ENCODE data around the gene MRPL32.

The MRPL32 gene

DNA sequence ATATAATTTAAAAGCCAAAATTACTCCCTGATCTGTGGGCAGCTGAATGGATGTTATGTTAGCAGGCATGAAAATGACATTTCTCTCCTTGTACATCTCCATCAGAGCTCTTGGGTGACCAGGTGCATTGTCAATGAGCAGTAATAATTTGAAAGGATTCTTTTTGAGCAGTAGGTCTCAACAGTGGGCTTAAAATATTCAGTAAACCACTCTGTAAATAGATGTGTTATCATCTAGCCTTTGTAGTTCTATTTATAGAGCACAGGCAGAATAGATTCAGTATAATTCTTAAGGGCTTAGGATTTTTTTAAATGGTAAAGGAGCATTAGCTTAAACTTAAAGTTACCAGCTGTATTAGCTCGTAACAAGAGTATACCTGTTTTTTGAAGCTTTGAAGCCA, 52.0 kb downstream of the MRPL32 start:
- TF ChIP-seq FOXP2 (optimal IDR thresholded peaks at IDR 0.05; ENCODE audit: borderline replicate concordance, extremely low read depth, extremely low read length, insufficient read depth), result no peak
- TF ChIP-seq POLR2AphosphoS5 (IDR thresholded peaks at IDR 0.05; ENCODE audit: low read depth, low read length), result no peak
- TF ChIP-seq, protein P1, sequence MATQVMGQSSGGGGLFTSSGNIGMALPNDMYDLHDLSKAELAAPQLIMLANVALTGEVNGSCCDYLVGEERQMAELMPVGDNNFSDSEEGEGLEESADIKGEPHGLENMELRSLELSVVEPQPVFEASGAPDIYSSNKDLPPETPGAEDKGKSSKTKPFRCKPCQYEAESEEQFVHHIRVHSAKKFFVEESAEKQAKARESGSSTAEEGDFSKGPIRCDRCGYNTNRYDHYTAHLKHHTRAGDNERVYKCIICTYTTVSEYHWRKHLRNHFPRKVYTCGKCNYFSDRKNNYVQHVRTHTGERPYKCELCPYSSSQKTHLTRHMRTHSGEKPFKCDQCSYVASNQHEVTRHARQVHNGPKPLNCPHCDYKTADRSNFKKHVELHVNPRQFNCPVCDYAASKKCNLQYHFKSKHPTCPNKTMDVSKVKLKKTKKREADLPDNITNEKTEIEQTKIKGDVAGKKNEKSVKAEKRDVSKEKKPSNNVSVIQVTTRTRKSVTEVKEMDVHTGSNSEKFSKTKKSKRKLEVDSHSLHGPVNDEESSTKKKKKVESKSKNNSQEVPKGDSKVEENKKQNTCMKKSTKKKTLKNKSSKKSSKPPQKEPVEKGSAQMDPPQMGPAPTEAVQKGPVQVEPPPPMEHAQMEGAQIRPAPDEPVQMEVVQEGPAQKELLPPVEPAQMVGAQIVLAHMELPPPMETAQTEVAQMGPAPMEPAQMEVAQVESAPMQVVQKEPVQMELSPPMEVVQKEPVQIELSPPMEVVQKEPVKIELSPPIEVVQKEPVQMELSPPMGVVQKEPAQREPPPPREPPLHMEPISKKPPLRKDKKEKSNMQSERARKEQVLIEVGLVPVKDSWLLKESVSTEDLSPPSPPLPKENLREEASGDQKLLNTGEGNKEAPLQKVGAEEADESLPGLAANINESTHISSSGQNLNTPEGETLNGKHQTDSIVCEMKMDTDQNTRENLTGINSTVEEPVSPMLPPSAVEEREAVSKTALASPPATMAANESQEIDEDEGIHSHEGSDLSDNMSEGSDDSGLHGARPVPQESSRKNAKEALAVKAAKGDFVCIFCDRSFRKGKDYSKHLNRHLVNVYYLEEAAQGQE (IDR thresholded peaks at IDR 0.05; ENCODE audit: insufficient read depth in 1 of 2, low read depth in 2 of 2, low read length in 2 of 2), result no peak
- no peak for TF ChIP-seq TAF1 (IDR thresholded peaks at IDR 0.05; ENCODE audit: borderline replicate concordance, insufficient read depth, low read length)
- TF ChIP-seq SIN3A (IDR thresholded peaks at IDR 0.05; ENCODE audit: borderline replicate concordance, insufficient read depth, low read length), result no peak

DNA sequence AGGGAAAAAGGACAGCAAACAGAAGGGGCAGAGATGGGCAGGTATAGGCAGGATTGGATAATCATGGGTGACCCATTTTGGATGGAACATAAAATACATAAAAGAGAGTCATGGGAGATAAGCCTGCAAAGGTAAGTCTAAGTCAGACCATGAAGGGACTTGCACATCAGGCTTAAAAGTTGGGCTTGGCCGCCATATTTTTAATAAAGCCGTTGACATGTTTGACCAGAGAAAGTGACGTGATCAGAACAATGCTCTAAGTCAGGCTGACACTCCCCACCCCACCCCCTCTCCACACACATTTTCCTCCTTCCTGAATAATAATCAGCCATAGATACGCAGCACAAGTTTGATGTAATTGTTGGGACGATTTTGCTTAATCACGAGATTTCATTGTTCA, 54.0 kb downstream of the MRPL32 start:
- TF ChIP-seq SIN3A (IDR thresholded peaks at IDR 0.05; ENCODE audit: borderline replicate concordance, insufficient read depth, low read length) (no peak), POLR2AphosphoS5 (IDR thresholded peaks at IDR 0.05; ENCODE audit: low read depth, low read length) (no peak), FOXP2 (optimal IDR thresholded peaks at IDR 0.05; ENCODE audit: borderline replicate concordance, extremely low read depth, extremely low read length, insufficient read depth) (no peak), TAF1 (IDR thresholded peaks at IDR 0.05; ENCODE audit: borderline replicate concordance, insufficient read depth, low read length) (no peak)
- TF ChIP-seq, protein P1 (IDR thresholded peaks at IDR 0.05; ENCODE audit: insufficient read depth in 1 of 2, low read depth in 2 of 2, low read length in 2 of 2), result no peak

DNA sequence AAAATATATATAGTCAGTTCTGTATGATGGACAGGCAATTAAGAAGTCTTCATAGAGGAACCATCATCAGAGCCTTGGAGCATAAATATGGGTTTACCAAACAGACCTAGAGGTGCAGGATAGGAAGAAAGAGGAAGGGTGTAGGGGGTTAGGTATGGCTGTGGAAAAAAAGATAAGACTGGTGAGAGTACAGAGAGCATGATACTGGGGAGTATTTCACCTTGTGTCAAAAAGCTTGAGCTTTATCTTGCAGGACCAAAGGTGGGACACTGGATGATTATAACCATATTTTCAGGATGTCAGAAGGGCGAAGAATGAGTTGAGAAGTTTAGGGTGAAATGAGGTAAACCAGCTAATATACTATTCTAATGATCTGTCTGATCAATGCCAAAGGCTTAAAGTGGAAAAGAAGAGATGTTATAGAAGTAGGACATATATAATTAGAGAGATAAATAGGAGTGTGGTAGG, 54.6 kb downstream of the MRPL32 start:
- TF ChIP-seq POLR2AphosphoS5 (IDR thresholded peaks at IDR 0.05; ENCODE audit: low read depth, low read length) (no peak), FOXP2 (optimal IDR thresholded peaks at IDR 0.05; ENCODE audit: borderline replicate concordance, extremely low read depth, extremely low read length, insufficient read depth) (no peak), SIN3A (IDR thresholded peaks at IDR 0.05; ENCODE audit: borderline replicate concordance, insufficient read depth, low read length) (no peak), TAF1 (IDR thresholded peaks at IDR 0.05; ENCODE audit: borderline replicate concordance, insufficient read depth, low read length) (no peak)
- TF ChIP-seq, protein P1 (IDR thresholded peaks at IDR 0.05; ENCODE audit: insufficient read depth in 1 of 2, low read depth in 2 of 2, low read length in 2 of 2), result no peak
